ENCODE measurements around the gene PDLIM1.

Gene PDLIM1

GRCh38 chr10:95312257-95312656 lies 21.5 kb upstream of the PDLIM1 start:
- no peaks in the 10 kb centered on the region for H3K9me3 ChIP-seq (ENCODE audit: low read length)
- no peak overlapping the region for H3K9ac ChIP-seq (ENCODE audit: low read length)
- H3K27me3 ChIP-seq (ENCODE audit: control insufficient read depth in 1 of 2, insufficient read depth in 2 of 2, low read length in 2 of 2): no peaks in the 10 kb centered on the region
- peaks cover 47% of the 10 kb centered on the region for H3K36me3 ChIP-seq (ENCODE audit: insufficient read depth, low read length)
- peaks cover 56% of the 10 kb centered on the region for H3K4me1 ChIP-seq (ENCODE audit: insufficient read depth, low read length)
- H3K4me3 ChIP-seq (ENCODE audit: low read depth in 1 of 2, low read length in 2 of 2): no peak overlapping the region
- H3K27ac ChIP-seq (ENCODE audit: low read depth, low read length): no peak overlapping the region

- peaks cover 49% of the 10 kb centered on the region for H3K4me1 ChIP-seq (ENCODE audit: insufficient read depth, low read length)
- H3K9me3 ChIP-seq (ENCODE audit: low read length): no peaks in the 10 kb centered on the region
- no peak overlapping the region for H3K9ac ChIP-seq (ENCODE audit: low read length)
- peaks cover 24% of the 10 kb centered on the region for H3K36me3 ChIP-seq (ENCODE audit: insufficient read depth, low read length)
- H3K4me3 ChIP-seq (ENCODE audit: low read depth in 1 of 2, low read length in 2 of 2): no peak overlapping the region
- no peak overlapping the region for H3K27ac ChIP-seq (ENCODE audit: low read depth, low read length)
- no peaks in the 10 kb centered on the region for H3K27me3 ChIP-seq (ENCODE audit: control insufficient read depth in 1 of 2, insufficient read depth in 2 of 2, low read length in 2 of 2)
Observed at GRCh38 chr10:95309958-95310357, 19.2 kb upstream of the PDLIM1 start.

- Histone ChIP-seq H3K4me3 (ENCODE audit: low read depth in 1 of 2, low read length in 2 of 2) (no peak overlapping the region), H3K27me3 (ENCODE audit: control insufficient read depth in 1 of 2, insufficient read depth in 2 of 2, low read length in 2 of 2) (no peaks in the 10 kb centered on the region), H3K9ac (ENCODE audit: low read length) (no peak overlapping the region), H3K9me3 (ENCODE audit: low read length) (no peaks in the 10 kb centered on the region), H3K36me3 (ENCODE audit: insufficient read depth, low read length) (peaks cover 11% of the 10 kb centered on the region), H3K4me1 (ENCODE audit: insufficient read depth, low read length) (peaks cover 36% of the 10 kb centered on the region), H3K27ac (ENCODE audit: low read depth, low read length) (peak overlapping the region; percentile 71)
Observed at GRCh38 chr10:95308389-95309302, 17.8 kb upstream of the PDLIM1 start.

- H3K27me3 ChIP-seq (ENCODE audit: control insufficient read depth in 1 of 2, insufficient read depth in 2 of 2, low read length in 2 of 2): no peaks in the 10 kb centered on the region
- no peaks in the 10 kb centered on the region for H3K36me3 ChIP-seq (ENCODE audit: insufficient read depth, low read length)
- no peaks in the 10 kb centered on the region for H3K9me3 ChIP-seq (ENCODE audit: low read length)
- no peak overlapping the region for H3K9ac ChIP-seq (ENCODE audit: low read length)
- H3K4me3 ChIP-seq (ENCODE audit: low read depth in 1 of 2, low read length in 2 of 2): no peak overlapping the region
- H3K4me1 ChIP-seq (ENCODE audit: insufficient read depth, low read length): peaks cover 19% of the 10 kb centered on the region
- H3K27ac ChIP-seq (ENCODE audit: low read depth, low read length): no peak overlapping the region
Observed at GRCh38 chr10:95306851-95307250, 16.0 kb upstream of the PDLIM1 start.

- H3K9ac ChIP-seq (ENCODE audit: low read length): no peak overlapping the region
- H3K27ac ChIP-seq (ENCODE audit: low read depth, low read length): no peak overlapping the region
- H3K27me3 ChIP-seq (ENCODE audit: control insufficient read depth in 1 of 2, insufficient read depth in 2 of 2, low read length in 2 of 2): no peaks in the 10 kb centered on the region
- H3K4me1 ChIP-seq (ENCODE audit: insufficient read depth, low read length): peaks cover 19% of the 10 kb centered on the region
- no peaks in the 10 kb centered on the region for H3K9me3 ChIP-seq (ENCODE audit: low read length)
- H3K36me3 ChIP-seq (ENCODE audit: insufficient read depth, low read length): no peaks in the 10 kb centered on the region
- no peak overlapping the region for H3K4me3 ChIP-seq (ENCODE audit: low read depth in 1 of 2, low read length in 2 of 2)
Observed at GRCh38 chr10:95306318-95306650, 15.5 kb upstream of the PDLIM1 start.

- Histone ChIP-seq H3K9ac (ENCODE audit: low read length) (no peak overlapping the region), H3K4me1 (ENCODE audit: insufficient read depth, low read length) (peaks cover 19% of the 10 kb centered on the region), H3K27ac (ENCODE audit: low read depth, low read length) (no peak overlapping the region), H3K36me3 (ENCODE audit: insufficient read depth, low read length) (no peaks in the 10 kb centered on the region), H3K9me3 (ENCODE audit: low read length) (no peaks in the 10 kb centered on the region), H3K4me3 (ENCODE audit: low read depth in 1 of 2, low read length in 2 of 2) (no peak overlapping the region), H3K27me3 (ENCODE audit: control insufficient read depth in 1 of 2, insufficient read depth in 2 of 2, low read length in 2 of 2) (no peaks in the 10 kb centered on the region)
Observed at GRCh38 chr10:95305606-95306317, 15.0 kb upstream of the PDLIM1 start.

GRCh38 chr10:95304976-95305375 lies 14.2 kb upstream of the PDLIM1 start:
- Histone ChIP-seq H3K4me3 (ENCODE audit: low read depth in 1 of 2, low read length in 2 of 2) (no peak overlapping the region), H3K36me3 (ENCODE audit: insufficient read depth, low read length) (no peaks in the 10 kb centered on the region), H3K9me3 (ENCODE audit: low read length) (no peaks in the 10 kb centered on the region), H3K4me1 (ENCODE audit: insufficient read depth, low read length) (peaks cover 12% of the 10 kb centered on the region), H3K27me3 (ENCODE audit: control insufficient read depth in 1 of 2, insufficient read depth in 2 of 2, low read length in 2 of 2) (no peaks in the 10 kb centered on the region), H3K27ac (ENCODE audit: low read depth, low read length) (no peak overlapping the region), H3K9ac (ENCODE audit: low read length) (no peak overlapping the region)

- Histone ChIP-seq H3K27ac (ENCODE audit: low read depth, low read length) (no peak overlapping the region), H3K4me3 (ENCODE audit: low read depth in 1 of 2, low read length in 2 of 2) (no peak overlapping the region), H3K27me3 (ENCODE audit: control insufficient read depth in 1 of 2, insufficient read depth in 2 of 2, low read length in 2 of 2) (no peaks in the 10 kb centered on the region), H3K36me3 (ENCODE audit: insufficient read depth, low read length) (no peaks in the 10 kb centered on the region), H3K9me3 (ENCODE audit: low read length) (no peaks in the 10 kb centered on the region), H3K9ac (ENCODE audit: low read length) (no peak overlapping the region), H3K4me1 (ENCODE audit: insufficient read depth, low read length) (peaks cover 7% of the 10 kb centered on the region)
Observed at GRCh38 chr10:95304463-95304862, 13.7 kb upstream of the PDLIM1 start.

- Histone ChIP-seq H3K27ac (ENCODE audit: low read depth, low read length) (no peak overlapping the region), H3K9ac (ENCODE audit: low read length) (no peak overlapping the region)
Observed at GRCh38 chr10:95303950-95304349, 13.1 kb upstream of the PDLIM1 start.

GRCh38 chr10:95303535-95303934 lies 12.7 kb upstream of the PDLIM1 start:
- Histone ChIP-seq H3K27ac (ENCODE audit: low read depth, low read length) (no peak overlapping the region), H3K4me1 (ENCODE audit: insufficient read depth, low read length) (no peaks in the 10 kb centered on the region), H3K36me3 (ENCODE audit: insufficient read depth, low read length) (no peaks in the 10 kb centered on the region)

More at GRCh38 chr10:95303950-95304349, 13.1 kb upstream of the PDLIM1 start:
- H3K4me1 ChIP-seq (ENCODE audit: insufficient read depth, low read length): peaks cover 2% of the 10 kb centered on the region
- no peaks in the 10 kb centered on the region for H3K9me3 ChIP-seq (ENCODE audit: low read length)
- no peak overlapping the region for H3K4me3 ChIP-seq (ENCODE audit: low read depth in 1 of 2, low read length in 2 of 2)
- no peaks in the 10 kb centered on the region for H3K27me3 ChIP-seq (ENCODE audit: control insufficient read depth in 1 of 2, insufficient read depth in 2 of 2, low read length in 2 of 2)
- H3K36me3 ChIP-seq (ENCODE audit: insufficient read depth, low read length): no peaks in the 10 kb centered on the region

GRCh38 chr10:95300022-95300539 lies 9.3 kb upstream of the PDLIM1 start:
- Histone ChIP-seq H3K9ac (ENCODE audit: low read length) (no peak overlapping the region), H3K27me3 (ENCODE audit: control insufficient read depth in 1 of 2, insufficient read depth in 2 of 2, low read length in 2 of 2) (peaks cover 0 to 1% of the 10 kb centered on the region in 2 donors), H3K9me3 (ENCODE audit: low read length) (no peaks in the 10 kb centered on the region), H3K4me3 (ENCODE audit: low read depth in 1 of 2, low read length in 2 of 2) (no peak overlapping the region), H3K4me1 (ENCODE audit: insufficient read depth, low read length) (peaks cover 6% of the 10 kb centered on the region), H3K36me3 (ENCODE audit: insufficient read depth, low read length) (no peaks in the 10 kb centered on the region), H3K27ac (ENCODE audit: low read depth, low read length) (no peak overlapping the region)

More at GRCh38 chr10:95303535-95303934, 12.7 kb upstream of the PDLIM1 start:
- no peak overlapping the region for H3K9ac ChIP-seq (ENCODE audit: low read length)
- no peaks in the 10 kb centered on the region for H3K9me3 ChIP-seq (ENCODE audit: low read length)
- no peaks in the 10 kb centered on the region for H3K27me3 ChIP-seq (ENCODE audit: control insufficient read depth in 1 of 2, insufficient read depth in 2 of 2, low read length in 2 of 2)
- H3K4me3 ChIP-seq (ENCODE audit: low read depth in 1 of 2, low read length in 2 of 2): no peak overlapping the region

Data from muscle layer of colon (tissue), 2 donors.